ENCODE results near the gene METRN.

Gene METRN

GRCh38 chr16:684071-684794, 30.7 kb upstream of the METRN start, which contains the start of gene JMJD8 (continued):
- TF ChIP-seq, protein P1, sequence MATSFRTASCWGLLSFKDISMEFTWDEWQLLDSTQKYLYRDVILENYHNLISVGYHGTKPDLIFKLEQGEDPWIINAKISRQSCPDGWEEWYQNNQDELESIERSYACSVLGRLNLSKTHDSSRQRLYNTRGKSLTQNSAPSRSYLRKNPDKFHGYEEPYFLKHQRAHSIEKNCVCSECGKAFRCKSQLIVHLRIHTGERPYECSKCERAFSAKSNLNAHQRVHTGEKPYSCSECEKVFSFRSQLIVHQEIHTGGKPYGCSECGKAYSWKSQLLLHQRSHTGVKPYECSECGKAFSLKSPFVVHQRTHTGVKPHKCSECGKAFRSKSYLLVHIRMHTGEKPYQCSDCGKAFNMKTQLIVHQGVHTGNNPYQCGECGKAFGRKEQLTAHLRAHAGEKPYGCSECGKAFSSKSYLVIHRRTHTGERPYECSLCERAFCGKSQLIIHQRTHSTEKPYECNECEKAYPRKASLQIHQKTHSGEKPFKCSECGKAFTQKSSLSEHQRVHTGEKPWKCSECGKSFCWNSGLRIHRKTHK (tag by site-specific recombination; IDR thresholded peaks at IDR 0.05), result no peak
- TF ChIP-seq SCRT1 (tag by site-specific recombination; IDR thresholded peaks at IDR 0.05; ENCODE audit: borderline replicate concordance) (no peak), ZSCAN30 (tag by site-specific recombination; IDR thresholded peaks at IDR 0.05) (peak; percentile 24), ZNF624 (tag by site-specific recombination; IDR thresholded peaks at IDR 0.05) (no peak), IKZF3 (tag by site-specific recombination; IDR thresholded peaks at IDR 0.05) (no peak; the same call in 1 of the 2 replicates), OVOL3 (tag by site-specific recombination; IDR thresholded peaks at IDR 0.05) (no peak), FEZF1 (tag by site-specific recombination; IDR thresholded peaks at IDR 0.05) (no peak), ZNF146 (tag by site-specific recombination; IDR thresholded peaks at IDR 0.05) (no peak), ZNF510 (tag by site-specific recombination; IDR thresholded peaks at IDR 0.05; ENCODE audit: insufficient replicate concordance) (no peak), ZNF174 (tag by site-specific recombination; IDR thresholded peaks at IDR 0.05) (no peak), ZNF16 (tag by site-specific recombination; IDR thresholded peaks at IDR 0.05; ENCODE audit: low read depth) (no peak), ZNF404 (tag by site-specific recombination; IDR thresholded peaks at IDR 0.05) (no peak), ZNF341 (tag by site-specific recombination; IDR thresholded peaks at IDR 0.05; ENCODE audit: low read depth) (no peak; the same call in 1 of the 2 replicates), ZNF211 (tag by site-specific recombination; IDR thresholded peaks at IDR 0.05; ENCODE audit: low read depth) (no peak), ZNF837 (tag by site-specific recombination; IDR thresholded peaks at IDR 0.05) (peak; percentile 99), ZNF133 (tag by site-specific recombination; IDR thresholded peaks at IDR 0.05) (no peak), ZNF76 (tag by site-specific recombination; IDR thresholded peaks at IDR 0.05; ENCODE audit: borderline replicate concordance, low read depth) (peak; percentile 94), BCL6B (tag by site-specific recombination; IDR thresholded peaks at IDR 0.05) (no peak), BCL11A (tag by site-specific recombination; IDR thresholded peaks at IDR 0.05; ENCODE audit: low read depth) (no peak), ZNF10 (tag by site-specific recombination; IDR thresholded peaks at IDR 0.05) (no peak), ZNF223 (tag by site-specific recombination; IDR thresholded peaks at IDR 0.05) (no peak), WT1 (tag by site-specific recombination; IDR thresholded peaks at IDR 0.05) (peak; percentile 45), ZNF292 (tag by site-specific recombination; IDR thresholded peaks at IDR 0.05; ENCODE audit: borderline replicate concordance, low read depth) (no peak), ZNF626 (tag by site-specific recombination; IDR thresholded peaks at IDR 0.05) (no peak), ZBTB8A (tag by site-specific recombination; IDR thresholded peaks at IDR 0.05) (peak; percentile 96), MEIS1 (CRISPR knock-in tag; IDR thresholded peaks at IDR 0.05; ENCODE audit: borderline replicate concordance) (no peak), ZBTB7A (tag by site-specific recombination; IDR thresholded peaks at IDR 0.05; ENCODE audit: low read depth) (peak; percentile 80; the same call in 1 of the 2 replicates), KLF16 (tag by site-specific recombination; IDR thresholded peaks at IDR 0.05) (no peak), ZNF596 (tag by site-specific recombination; IDR thresholded peaks at IDR 0.05) (peak; percentile 3; the same call in 1 of the 2 replicates), ZNF488 (tag by site-specific recombination; IDR thresholded peaks at IDR 0.05) (no peak), ZNF184 (tag by site-specific recombination; IDR thresholded peaks at IDR 0.05) (0 out of 2 replicates have a peak, but pooled peaks have one; percentile 37), ZNF155 (tag by site-specific recombination; IDR thresholded peaks at IDR 0.05) (no peak), ZNF274 (IDR thresholded peaks at IDR 0.05; ENCODE audit: low read length) (no peak), ZNF274 (tag by site-specific recombination; IDR thresholded peaks at IDR 0.05; ENCODE audit: borderline replicate concordance) (no peak), ZNF132 (tag by site-specific recombination; IDR thresholded peaks at IDR 0.05; ENCODE audit: borderline replicate concordance) (no peak), ZNF239 (tag by site-specific recombination; IDR thresholded peaks at IDR 0.05) (no peak), EGR2 (tag by site-specific recombination; IDR thresholded peaks at IDR 0.05; ENCODE audit: low read depth) (no peak), ZBTB17 (tag by site-specific recombination; IDR thresholded peaks at IDR 0.05) (no peak), KLF10 (tag by site-specific recombination; IDR thresholded peaks at IDR 0.05) (peak; percentile 48; the same call in 1 of the 2 replicates), ZNF561 (tag by site-specific recombination; IDR thresholded peaks at IDR 0.05; ENCODE audit: borderline replicate concordance) (peak; percentile 98)

All from HEK293 (cell line).